SK-N-SH treated with all-trans-retinoic acid at 6 μM for 48 hours (cell line): Measurements from ENCODE around the gene GRIK4.

Source experiments
- ATAC-seq: fragments of 200-7000 bp; cut with Tn5 transposase; 3 replicates; pipeline ENCODE4 v1.9.1; 2020; ENCODE audit warnings: mild to moderate bottlenecking, moderate library complexity
- ARNTL ChIP-seq: fragments of 450-650 bp; formaldehyde crosslinking; IDR thresholded peaks from 2 replicates; pipeline ENCODE4 v1.5.0; 2020; ENCODE audit warnings: low read depth, mild to moderate bottlenecking, moderate library complexity, borderline replicate concordance
- BACH2 ChIP-seq: fragments of 250-450 bp; sonication (Bioruptor Pico); IDR thresholded peaks from 2 replicates; pipeline ENCODE4 v1.9.0; 2021; ENCODE audit warnings: mild to moderate bottlenecking, borderline replicate concordance
- CSDC2 ChIP-seq: fragments of 250-450 bp; sonication (Bioruptor Pico); IDR thresholded peaks from 2 replicates; pipeline ENCODE4 v1.5.0; 2020; ENCODE audit warnings: mild to moderate bottlenecking, moderate library complexity
- ESRRG ChIP-seq: fragments of 250-450 bp; sonication (Bioruptor Pico); IDR thresholded peaks from 2 replicates; pipeline ENCODE4 v1.6.1; 2021; ENCODE audit warnings: mild to moderate bottlenecking
- GLIS3 ChIP-seq: fragments of 250-450 bp; sonication (Bioruptor Pico); IDR thresholded peaks from 2 replicates; pipeline ENCODE4 v1.5.0; 2020; ENCODE audit warnings: mild to moderate bottlenecking, moderate library complexity
- ISL1 ChIP-seq: fragments of 250-450 bp; sonication (Bioruptor Pico); IDR thresholded peaks from 2 replicates; pipeline ENCODE4 v2.1.2; 2022; ENCODE audit warnings: mild to moderate bottlenecking, moderate library complexity
- OSR1 ChIP-seq: fragments of 250-450 bp; sonication (Bioruptor Pico); IDR thresholded peaks from 2 replicates; pipeline ENCODE4 v1.8.0; 2022; ENCODE audit warnings: moderate library complexity, mild to moderate bottlenecking, inconsistent platforms
- PPARA ChIP-seq: fragments of 250-450 bp; sonication (Bioruptor Pico); IDR thresholded peaks from 2 replicates; pipeline ENCODE4 v1.5.0; 2020; ENCODE audit warnings: mild to moderate bottlenecking, borderline replicate concordance
- RARB ChIP-seq: fragments of 250-450 bp; sonication (Bioruptor Pico); IDR thresholded peaks from 2 replicates; pipeline ENCODE4 v1.8.0; 2021; ENCODE audit warnings: mild to moderate bottlenecking, moderate library complexity
- SNAI2 ChIP-seq: fragments of 250-450 bp; sonication (Bioruptor Pico); IDR thresholded peaks from 2 replicates; pipeline ENCODE4 v1.5.0; 2020; ENCODE audit warnings: mild to moderate bottlenecking, moderate library complexity
- TCF4 ChIP-seq: fragments of 250-450 bp; sonication (Bioruptor Pico); IDR thresholded peaks from 2 replicates; pipeline ENCODE4 v1.8.0; 2021; ENCODE audit warnings: mild to moderate bottlenecking, moderate library complexity, borderline replicate concordance
- TOX ChIP-seq: fragments of 250-450 bp; sonication (Bioruptor Pico); IDR thresholded peaks from 2 replicates; pipeline ENCODE4 v1.8.0; 2021; ENCODE audit warnings: mild to moderate bottlenecking, moderate library complexity, borderline replicate concordance
- ZC3H10 ChIP-seq: fragments of 250-450 bp; sonication (Bioruptor Pico); IDR thresholded peaks from 2 replicates; pipeline ENCODE4 v1.5.1; 2021; ENCODE audit warnings: mild to moderate bottlenecking, moderate library complexity
- ZFP3 ChIP-seq: fragments of 250-450 bp; sonication (Bioruptor Pico); IDR thresholded peaks from 2 replicates; pipeline ENCODE4 v1.5.0; 2020; ENCODE audit warnings: mild to moderate bottlenecking, moderate library complexity
- ZNF565 ChIP-seq: fragments of 450-650 bp; formaldehyde crosslinking; conservative IDR thresholded peaks from 2 replicates; pipeline ENCODE4 v1.5.0; 2020; ENCODE audit warnings: low read depth, mild to moderate bottlenecking, moderate library complexity
- ZNF70 ChIP-seq: fragments of 450-650 bp; formaldehyde crosslinking; IDR thresholded peaks from 2 replicates; pipeline ENCODE4 v1.5.0; 2020; ENCODE audit warnings: mild to moderate bottlenecking, moderate library complexity
- ZNF8 ChIP-seq: fragments of 450-650 bp; formaldehyde crosslinking; IDR thresholded peaks from 2 replicates; pipeline ENCODE4 v1.5.0; 2020; ENCODE audit warnings: mild to moderate bottlenecking, moderate library complexity
- TF ChIP-seq, protein P1 (sequence below): fragments of 250-450 bp; sonication (Bioruptor Pico); IDR thresholded peaks from 2 replicates; pipeline ENCODE4 v1.5.0; 2020; ENCODE audit warnings: mild to moderate bottlenecking, moderate library complexity
- TF ChIP-seq, protein P2 (sequence below): fragments of 250-450 bp; sonication (Bioruptor Pico); IDR thresholded peaks from 2 replicates; pipeline ENCODE4 v1.8.0; 2021; ENCODE audit warnings: low read depth, mild to moderate bottlenecking, moderate library complexity, borderline replicate concordance
- TF ChIP-seq, protein P3 (sequence below): fragments of 250-450 bp; sonication (Bioruptor Pico); IDR thresholded peaks from 2 replicates; pipeline ENCODE4 v1.5.1; 2020; ENCODE audit warnings: low read depth, mild to moderate bottlenecking, moderate library complexity
- TF ChIP-seq, protein P4 (sequence below): fragments of 250-450 bp; sonication (Bioruptor Pico); IDR thresholded peaks from 2 replicates; pipeline ENCODE4 v1.5.1; 2021; ENCODE audit warnings: mild to moderate bottlenecking, moderate library complexity

GRIK4 gene

DNA sequence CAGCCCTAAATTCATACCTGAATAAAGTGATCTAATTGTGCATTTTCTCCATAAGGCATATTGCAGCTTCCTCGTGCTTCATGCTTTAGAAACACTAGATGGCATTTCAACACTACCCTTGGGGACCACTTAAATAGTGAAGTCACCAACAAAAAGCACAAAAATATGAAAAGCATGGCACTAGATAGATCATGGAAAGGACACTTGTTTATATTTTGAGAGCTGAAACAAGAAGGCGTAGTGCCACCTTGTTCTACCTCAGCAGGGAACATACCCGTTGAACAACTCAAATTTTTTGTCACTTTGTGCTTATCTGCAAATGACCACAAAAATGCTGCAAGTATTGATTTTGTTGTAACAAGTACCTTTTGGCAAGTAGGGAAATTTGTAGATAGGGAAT is 521.0 kb downstream of the GRIK4 start:
- ATAC-seq, result no peak
- TF ChIP-seq CSDC2 (CRISPR knock-in tag) (no peak), ISL1 (CRISPR knock-in tag) (no peak), BACH2 (CRISPR knock-in tag) (no peak), ESRRG (CRISPR knock-in tag) (no peak), ARNTL (CRISPR knock-in tag) (no peak), ZNF565 (CRISPR knock-in tag) (no peak), TCF4 (CRISPR knock-in tag) (no peak), TOX (CRISPR knock-in tag) (no peak), ZNF8 (CRISPR knock-in tag) (no peak), GLIS3 (CRISPR knock-in tag) (no peak), ZFP3 (no peak), SNAI2 (CRISPR knock-in tag) (no peak), ZC3H10 (no peak)
- TF ChIP-seq, protein P1, sequence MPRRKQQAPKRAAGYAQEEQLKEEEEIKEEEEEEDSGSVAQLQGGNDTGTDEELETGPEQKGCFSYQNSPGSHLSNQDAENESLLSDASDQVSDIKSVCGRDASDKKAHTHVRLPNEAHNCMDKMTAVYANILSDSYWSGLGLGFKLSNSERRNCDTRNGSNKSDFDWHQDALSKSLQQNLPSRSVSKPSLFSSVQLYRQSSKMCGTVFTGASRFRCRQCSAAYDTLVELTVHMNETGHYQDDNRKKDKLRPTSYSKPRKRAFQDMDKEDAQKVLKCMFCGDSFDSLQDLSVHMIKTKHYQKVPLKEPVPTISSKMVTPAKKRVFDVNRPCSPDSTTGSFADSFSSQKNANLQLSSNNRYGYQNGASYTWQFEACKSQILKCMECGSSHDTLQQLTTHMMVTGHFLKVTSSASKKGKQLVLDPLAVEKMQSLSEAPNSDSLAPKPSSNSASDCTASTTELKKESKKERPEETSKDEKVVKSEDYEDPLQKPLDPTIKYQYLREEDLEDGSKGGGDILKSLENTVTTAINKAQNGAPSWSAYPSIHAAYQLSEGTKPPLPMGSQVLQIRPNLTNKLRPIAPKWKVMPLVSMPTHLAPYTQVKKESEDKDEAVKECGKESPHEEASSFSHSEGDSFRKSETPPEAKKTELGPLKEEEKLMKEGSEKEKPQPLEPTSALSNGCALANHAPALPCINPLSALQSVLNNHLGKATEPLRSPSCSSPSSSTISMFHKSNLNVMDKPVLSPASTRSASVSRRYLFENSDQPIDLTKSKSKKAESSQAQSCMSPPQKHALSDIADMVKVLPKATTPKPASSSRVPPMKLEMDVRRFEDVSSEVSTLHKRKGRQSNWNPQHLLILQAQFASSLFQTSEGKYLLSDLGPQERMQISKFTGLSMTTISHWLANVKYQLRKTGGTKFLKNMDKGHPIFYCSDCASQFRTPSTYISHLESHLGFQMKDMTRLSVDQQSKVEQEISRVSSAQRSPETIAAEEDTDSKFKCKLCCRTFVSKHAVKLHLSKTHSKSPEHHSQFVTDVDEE (CRISPR knock-in tag), result no peak
- TF ChIP-seq, protein P2, sequence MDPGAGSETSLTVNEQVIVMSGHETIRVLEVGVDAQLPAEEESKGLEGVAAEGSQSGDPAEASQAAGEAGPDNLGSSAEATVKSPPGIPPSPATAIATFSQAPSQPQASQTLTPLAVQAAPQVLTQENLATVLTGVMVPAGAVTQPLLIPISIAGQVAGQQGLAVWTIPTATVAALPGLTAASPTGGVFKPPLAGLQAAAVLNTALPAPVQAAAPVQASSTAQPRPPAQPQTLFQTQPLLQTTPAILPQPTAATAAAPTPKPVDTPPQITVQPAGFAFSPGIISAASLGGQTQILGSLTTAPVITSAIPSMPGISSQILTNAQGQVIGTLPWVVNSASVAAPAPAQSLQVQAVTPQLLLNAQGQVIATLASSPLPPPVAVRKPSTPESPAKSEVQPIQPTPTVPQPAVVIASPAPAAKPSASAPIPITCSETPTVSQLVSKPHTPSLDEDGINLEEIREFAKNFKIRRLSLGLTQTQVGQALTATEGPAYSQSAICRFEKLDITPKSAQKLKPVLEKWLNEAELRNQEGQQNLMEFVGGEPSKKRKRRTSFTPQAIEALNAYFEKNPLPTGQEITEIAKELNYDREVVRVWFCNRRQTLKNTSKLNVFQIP (CRISPR knock-in tag), result no peak
- TF ChIP-seq, protein P3, sequence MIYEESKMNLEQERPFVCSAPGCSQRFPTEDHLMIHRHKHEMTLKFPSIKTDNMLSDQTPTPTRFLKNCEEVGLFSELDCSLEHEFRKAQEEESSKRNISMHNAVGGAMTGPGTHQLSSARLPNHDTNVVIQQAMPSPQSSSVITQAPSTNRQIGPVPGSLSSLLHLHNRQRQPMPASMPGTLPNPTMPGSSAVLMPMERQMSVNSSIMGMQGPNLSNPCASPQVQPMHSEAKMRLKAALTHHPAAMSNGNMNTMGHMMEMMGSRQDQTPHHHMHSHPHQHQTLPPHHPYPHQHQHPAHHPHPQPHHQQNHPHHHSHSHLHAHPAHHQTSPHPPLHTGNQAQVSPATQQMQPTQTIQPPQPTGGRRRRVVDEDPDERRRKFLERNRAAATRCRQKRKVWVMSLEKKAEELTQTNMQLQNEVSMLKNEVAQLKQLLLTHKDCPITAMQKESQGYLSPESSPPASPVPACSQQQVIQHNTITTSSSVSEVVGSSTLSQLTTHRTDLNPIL (CRISPR knock-in tag), result no peak
- TF ChIP-seq, protein P4, sequence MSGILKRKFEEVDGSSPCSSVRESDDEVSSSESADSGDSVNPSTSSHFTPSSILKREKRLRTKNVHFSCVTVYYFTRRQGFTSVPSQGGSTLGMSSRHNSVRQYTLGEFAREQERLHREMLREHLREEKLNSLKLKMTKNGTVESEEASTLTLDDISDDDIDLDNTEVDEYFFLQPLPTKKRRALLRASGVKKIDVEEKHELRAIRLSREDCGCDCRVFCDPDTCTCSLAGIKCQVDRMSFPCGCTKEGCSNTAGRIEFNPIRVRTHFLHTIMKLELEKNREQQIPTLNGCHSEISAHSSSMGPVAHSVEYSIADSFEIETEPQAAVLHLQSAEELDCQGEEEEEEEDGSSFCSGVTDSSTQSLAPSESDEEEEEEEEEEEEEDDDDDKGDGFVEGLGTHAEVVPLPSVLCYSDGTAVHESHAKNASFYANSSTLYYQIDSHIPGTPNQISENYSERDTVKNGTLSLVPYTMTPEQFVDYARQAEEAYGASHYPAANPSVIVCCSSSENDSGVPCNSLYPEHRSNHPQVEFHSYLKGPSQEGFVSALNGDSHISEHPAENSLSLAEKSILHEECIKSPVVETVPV, result no peak

DNA sequence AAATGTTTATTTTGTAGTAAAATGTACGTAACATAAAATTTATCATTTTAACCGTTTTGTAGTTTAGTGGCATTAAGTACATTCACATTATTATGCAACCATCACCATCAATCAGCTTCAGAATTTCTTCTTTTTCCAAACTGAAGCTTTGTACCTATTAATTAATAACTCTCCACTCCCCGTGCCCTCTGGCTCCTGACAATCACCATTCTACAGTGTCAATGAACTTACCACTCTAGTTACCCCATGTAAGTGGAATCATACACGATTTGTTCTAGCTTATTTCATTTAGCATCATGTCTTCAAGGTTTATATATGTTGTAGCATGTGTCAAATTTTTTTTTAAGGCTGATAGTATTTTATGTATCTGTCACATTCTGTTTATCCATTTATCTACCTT is 522.1 kb downstream of the GRIK4 start:
- no peak for ATAC-seq
- TF ChIP-seq RARB (no peak), ESRRG (CRISPR knock-in tag) (no peak), GLIS3 (CRISPR knock-in tag) (no peak), ISL1 (CRISPR knock-in tag) (no peak), OSR1 (CRISPR knock-in tag) (no peak), CSDC2 (CRISPR knock-in tag) (no peak), ARNTL (CRISPR knock-in tag) (no peak), TOX (CRISPR knock-in tag) (no peak), ZFP3 (no peak), ZNF8 (CRISPR knock-in tag) (no peak), SNAI2 (CRISPR knock-in tag) (no peak), PPARA (CRISPR knock-in tag) (no peak), ZNF70 (CRISPR knock-in tag) (no peak), ZC3H10 (no peak)
- TF ChIP-seq, protein P2 (CRISPR knock-in tag), result no peak
- TF ChIP-seq, protein P3 (CRISPR knock-in tag), result no peak
- TF ChIP-seq, protein P4, result no peak
- TF ChIP-seq, protein P1 (CRISPR knock-in tag), result no peak
